MM.1S (cell line): Measurements from ENCODE around the gene WEE1.

Source experiments
- EZH2 ChIP-seq: fragments of 300-600 bp; sonication (generic); optimal IDR thresholded peaks from 2 replicates; pipeline ENCODE3; 2017; ENCODE audit warnings: low read depth, mild to moderate bottlenecking, antibody characterized with exemption, low read length, mixed read lengths
- EZH2phosphoT487 ChIP-seq: fragments of 300-600 bp; sonication (generic); IDR thresholded peaks from 2 replicates; pipeline ENCODE4 v1.6.1; 2018; ENCODE audit warnings: antibody characterized with exemption, low read length
- TF ChIP-seq, protein P1 (sequence below): fragments of 300-600 bp; sonication (generic); IDR thresholded peaks from 2 replicates; pipeline ENCODE4 v1.5.1; 2016; ENCODE audit warnings: antibody characterized with exemption, low read length, mixed read lengths

- TF ChIP-seq, protein P1, sequence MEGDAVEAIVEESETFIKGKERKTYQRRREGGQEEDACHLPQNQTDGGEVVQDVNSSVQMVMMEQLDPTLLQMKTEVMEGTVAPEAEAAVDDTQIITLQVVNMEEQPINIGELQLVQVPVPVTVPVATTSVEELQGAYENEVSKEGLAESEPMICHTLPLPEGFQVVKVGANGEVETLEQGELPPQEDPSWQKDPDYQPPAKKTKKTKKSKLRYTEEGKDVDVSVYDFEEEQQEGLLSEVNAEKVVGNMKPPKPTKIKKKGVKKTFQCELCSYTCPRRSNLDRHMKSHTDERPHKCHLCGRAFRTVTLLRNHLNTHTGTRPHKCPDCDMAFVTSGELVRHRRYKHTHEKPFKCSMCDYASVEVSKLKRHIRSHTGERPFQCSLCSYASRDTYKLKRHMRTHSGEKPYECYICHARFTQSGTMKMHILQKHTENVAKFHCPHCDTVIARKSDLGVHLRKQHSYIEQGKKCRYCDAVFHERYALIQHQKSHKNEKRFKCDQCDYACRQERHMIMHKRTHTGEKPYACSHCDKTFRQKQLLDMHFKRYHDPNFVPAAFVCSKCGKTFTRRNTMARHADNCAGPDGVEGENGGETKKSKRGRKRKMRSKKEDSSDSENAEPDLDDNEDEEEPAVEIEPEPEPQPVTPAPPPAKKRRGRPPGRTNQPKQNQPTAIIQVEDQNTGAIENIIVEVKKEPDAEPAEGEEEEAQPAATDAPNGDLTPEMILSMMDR, result no peak
- TF ChIP-seq EZH2 (no peak), EZH2phosphoT487 (no peak)
Observed at GRCh38 chr11:9571071-9571762, 2.3 kb upstream of the WEE1 start.
